NCI-H2196 treated with DMSO at 0.1 percent for 48 hours (cell line): ENCODE measurements around the gene YJU2.
A peak's percentile ranks its signal among the peaks of the same experiment; 100 is the strongest.
"Not testable (repeated sequence)": the region's sequence is repeated elsewhere in the genome, so short reads cannot be mapped to it uniquely, and the experiment has no call there.

Experiments
- DNase-seq: peaks from one replicate; lab custom pipeline; 2025; ENCODE audit not compliant: unreplicated experiment; lab: John Stamatoyannopoulos, UW

YJU2 gene

GRCh38 chr19:4228765-4229178 lies 18.1 kb upstream of the YJU2 start:
- no peak for DNase-seq

- DNase-seq, result no peak
Observed at GRCh38 chr19:4229179-4229931, 17.5 kb upstream of the YJU2 start, which contains the start of gene EBI3. Gene EBI3, plus strand, starts transcription at chr19:4229523. Its CDS starts 28 bp downstream, at chr19:4229551.

- DNase-seq, result not testable (repeated sequence)
Observed at GRCh38 chr19:4230237-4230636, 16.6 kb upstream of the YJU2 start.

DNA sequence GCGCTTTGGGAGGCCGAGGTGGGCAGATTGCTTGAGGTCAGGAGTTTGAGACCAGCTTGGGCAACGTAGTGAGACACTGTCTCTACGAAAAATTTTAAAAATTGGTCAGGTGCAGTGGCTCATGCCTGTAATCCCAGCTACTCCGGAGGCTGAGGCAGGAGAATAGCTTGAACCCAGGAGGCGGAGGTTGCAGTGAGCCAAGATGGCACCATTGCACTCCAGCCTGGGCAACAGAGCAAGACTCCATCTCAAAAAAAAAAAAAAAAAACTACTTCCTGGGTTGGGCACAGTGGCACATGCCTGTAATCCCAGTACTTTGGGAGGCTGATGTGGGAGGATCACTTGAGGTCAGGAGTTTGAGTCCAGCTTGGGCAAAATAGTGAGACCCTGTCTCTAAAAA lies 15.4 kb upstream of the YJU2 start:
- DNase-seq, result not testable (repeated sequence)

DNA sequence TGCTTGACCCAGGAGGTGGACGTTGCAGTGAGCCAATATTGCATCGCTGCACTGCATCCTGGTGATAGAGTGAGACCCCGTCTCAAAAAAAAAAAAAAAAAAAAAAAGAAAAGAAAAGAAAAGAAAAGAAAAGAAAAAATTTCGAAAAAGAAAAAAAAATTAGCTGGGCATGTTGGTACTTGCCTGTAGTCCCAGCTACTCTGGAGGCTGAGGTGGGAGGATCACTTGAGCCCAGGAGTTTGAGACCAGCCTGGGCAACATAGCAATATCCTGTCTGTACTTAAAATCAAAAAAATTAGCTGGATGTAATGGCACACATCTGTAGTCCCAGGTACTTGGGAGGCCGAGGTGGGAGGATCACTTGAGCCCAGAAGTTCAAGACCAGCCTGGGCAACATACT lies 14.7 kb upstream of the YJU2 start:
- not testable (repeated sequence) for DNase-seq

DNA sequence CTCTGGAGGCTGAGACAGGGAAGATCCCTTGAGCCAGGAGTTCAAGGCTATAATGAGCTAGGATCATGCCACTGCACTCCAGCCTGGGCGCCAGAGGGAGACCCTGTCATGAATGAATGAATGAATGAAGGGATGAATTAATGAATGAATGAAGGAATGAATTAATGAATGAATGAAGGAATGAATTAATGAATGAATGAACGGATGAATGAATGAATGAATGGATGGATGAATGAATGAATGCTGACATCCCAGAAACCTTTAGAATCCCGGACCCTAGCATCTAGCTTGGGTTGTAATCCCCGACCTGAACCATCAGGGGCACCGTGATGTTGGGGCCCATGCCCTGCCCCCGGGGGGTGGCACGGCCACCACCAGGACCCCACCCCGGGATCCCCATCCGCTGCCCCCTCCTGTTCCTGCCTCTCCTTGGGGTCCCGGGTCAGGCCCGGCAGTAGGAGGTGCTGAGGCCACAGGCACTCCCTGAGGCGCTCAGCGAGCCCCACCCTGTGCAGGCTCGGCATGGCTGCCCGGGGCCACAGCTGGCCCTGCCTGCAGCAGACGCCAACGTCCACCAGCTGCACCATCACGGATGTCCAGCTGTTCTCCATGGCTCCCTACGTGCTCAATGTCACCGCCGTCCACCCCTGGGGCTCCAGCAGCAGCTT lies 14.1 kb upstream of the YJU2 start:
- DNase-seq, result no peak

DNA sequence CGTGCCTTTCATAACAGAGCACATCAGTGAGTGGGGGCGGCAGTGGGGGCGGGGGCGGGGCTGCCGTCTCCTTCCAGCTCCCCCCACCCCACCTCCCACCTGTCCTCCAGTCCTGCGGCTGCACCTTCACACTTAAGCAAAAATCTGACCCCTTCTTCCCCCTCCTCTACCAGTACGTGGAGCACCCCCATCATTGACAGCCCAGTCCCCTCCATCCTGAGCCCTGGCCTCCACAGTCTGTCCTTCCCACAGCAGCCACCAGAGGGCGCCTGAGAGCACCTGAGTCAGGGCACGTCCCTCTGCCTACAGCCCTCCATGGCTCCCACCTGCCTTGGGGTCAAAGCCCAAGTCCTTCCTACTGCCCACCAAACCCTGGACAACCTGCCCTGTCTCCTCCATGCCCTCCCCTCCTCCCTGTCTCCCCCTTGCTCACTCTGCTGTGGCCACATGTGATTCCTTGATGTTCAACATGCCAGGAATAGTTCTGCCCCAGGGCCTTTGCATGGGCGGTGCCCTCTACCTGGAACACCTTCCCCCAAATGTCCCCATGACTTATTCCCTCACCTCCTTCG lies 13.5 kb upstream of the YJU2 start:
- no peak for DNase-seq

GRCh38 chr19:4234142-4234861 lies 12.6 kb upstream of the YJU2 start:
- DNase-seq, result peak; percentile 43

DNA sequence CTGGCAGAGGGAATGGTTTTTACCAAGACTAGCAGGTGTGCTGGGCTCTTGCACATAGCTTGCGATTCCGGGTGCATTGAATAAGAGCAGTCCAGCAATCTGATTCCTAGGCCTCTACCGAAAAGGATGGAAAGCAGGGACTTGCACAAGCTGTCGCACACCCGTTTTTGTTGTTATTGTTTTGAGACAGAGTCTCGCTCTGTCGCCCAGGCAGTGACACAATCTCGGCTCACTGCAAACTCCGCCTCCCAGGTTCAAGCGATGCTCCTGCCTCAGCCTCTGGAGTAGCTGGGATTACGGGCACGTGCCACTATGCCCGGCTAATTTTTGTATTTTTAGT lies 12.0 kb upstream of the YJU2 start:
- DNase-seq, result no peak

DNA sequence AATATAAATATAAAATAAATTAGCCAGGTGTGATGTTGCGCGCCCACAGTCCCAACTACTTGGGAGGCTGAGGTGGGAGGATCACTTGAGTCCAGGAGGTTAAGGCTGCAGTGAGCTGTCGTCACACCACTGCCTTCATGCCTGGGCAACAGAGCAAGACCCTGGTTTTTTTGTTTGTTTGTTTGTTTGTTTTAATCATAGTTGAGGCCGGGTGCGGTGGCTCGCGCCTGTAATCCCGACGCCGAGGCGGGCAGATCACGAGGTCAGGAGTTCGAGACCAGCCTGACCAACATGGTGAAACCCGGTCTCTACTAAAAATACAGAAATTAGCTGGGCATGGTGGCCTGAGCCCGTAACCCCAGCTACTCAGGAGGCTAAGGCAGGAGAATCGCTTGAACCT lies 9.4 kb upstream of the YJU2 start:
- not testable (repeated sequence) for DNase-seq

- no peak for DNase-seq
Observed at GRCh38 chr19:4238831-4239230, 8.0 kb upstream of the YJU2 start.

- no peak for DNase-seq
Observed at GRCh38 chr19:4241824-4242430, 5.0 kb upstream of the YJU2 start.

DNA sequence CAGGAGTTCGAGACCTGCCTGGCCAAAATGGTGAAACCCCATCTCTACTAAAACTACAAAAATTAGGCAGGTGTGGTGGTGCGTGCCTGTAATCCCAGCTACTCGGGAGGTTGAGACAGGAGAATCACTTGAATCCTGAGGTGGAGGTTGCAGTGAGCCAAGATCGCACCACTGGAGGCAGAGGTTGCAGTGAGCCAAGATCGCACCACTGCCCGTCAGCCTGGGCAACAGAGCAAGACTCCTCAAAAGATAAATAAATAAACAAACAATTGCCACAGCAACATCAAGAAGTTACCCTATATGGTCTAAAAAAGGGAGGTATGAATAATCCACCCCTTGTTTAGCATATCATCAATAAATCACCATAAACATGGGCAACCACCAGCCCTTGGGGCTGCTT lies 942 bp upstream of the YJU2 start:
- DNase-seq, result not testable (repeated sequence)

DNA sequence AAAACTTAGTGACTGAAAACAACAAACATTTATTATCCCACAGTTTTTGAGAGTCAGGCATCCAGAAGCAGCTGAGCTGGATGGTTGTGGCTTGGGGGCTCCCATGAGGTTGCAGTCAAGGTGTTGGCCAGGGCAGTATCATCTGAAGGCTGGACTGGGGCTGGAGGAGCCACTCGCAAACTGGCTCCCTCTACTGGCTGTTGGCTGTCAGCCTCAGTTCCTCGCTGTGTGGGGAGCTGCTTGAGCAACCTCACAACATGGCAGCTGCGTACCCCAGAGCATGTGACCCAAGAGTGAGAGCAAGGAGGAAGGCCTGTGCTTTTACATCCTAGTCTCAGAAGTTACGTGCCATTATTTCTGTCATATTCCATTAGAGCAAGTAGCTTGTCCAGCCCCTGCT lies 9.7 kb downstream of the YJU2 start:
- no peak for DNase-seq

DNA sequence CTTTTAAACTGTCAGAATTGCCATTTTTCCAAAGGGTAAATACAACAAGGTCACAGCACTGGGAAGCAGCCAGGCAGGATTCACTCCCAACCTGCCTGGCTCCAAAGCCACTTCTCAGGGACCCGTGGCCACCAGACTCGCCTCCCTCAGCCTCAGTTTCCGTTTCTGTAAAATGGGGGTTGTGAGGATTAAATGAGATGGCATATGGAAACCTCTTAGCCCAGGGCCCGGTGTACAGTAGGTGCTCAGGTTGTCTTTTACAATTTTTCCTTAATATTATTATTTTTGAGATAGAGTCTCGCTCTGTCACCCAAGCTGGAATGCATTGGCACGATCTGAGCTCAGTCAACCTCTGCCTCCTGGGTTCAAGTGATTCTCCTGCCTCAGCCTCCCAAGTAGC lies 10.1 kb downstream of the YJU2 start:
- no peak for DNase-seq

DNA sequence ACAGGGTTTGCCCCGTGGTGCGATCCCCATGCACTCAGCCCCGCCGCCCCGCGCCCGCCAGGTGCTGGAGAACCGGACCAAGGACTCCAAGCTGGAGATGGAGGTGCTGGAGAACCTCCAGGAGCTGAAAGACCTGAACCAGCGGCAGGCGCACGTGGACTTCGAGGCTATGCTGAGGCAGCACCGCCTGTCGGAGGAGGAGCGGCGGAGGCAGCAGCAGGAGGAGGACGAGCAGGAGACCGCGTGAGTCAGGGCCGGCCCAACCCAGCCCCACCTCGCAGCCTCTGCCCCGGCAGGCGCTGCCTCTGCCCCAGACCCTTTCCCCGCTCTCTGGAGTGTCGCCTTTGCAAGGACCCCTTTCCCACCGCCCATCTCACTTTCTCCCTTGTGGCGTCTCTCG lies 11.3 kb downstream of the YJU2 start:
- no peak for DNase-seq

GRCh38 chr19:4260613-4261191 lies 13.8 kb downstream of the YJU2 start:
- DNase-seq, result no peak

DNA sequence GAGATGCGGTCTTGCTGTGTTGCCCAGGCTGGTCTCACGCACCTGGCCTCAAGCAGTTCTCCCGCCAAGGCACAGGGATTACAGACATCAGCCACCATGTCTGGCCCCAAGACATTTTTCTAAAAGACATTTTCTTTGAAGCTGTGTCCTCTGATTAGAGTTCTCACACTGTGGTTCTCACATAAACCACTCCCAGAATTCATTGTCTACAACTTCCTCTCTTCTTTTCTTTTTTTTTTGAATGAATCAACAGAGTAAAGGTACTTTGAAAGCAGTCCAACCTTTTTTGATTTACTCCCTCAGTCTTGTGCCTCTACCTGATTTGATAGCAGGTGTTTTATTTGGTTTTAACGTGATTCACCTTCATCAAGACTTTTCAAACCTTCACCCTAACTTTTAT lies 17.9 kb downstream of the YJU2 start:
- DNase-seq, result no peak

DNA sequence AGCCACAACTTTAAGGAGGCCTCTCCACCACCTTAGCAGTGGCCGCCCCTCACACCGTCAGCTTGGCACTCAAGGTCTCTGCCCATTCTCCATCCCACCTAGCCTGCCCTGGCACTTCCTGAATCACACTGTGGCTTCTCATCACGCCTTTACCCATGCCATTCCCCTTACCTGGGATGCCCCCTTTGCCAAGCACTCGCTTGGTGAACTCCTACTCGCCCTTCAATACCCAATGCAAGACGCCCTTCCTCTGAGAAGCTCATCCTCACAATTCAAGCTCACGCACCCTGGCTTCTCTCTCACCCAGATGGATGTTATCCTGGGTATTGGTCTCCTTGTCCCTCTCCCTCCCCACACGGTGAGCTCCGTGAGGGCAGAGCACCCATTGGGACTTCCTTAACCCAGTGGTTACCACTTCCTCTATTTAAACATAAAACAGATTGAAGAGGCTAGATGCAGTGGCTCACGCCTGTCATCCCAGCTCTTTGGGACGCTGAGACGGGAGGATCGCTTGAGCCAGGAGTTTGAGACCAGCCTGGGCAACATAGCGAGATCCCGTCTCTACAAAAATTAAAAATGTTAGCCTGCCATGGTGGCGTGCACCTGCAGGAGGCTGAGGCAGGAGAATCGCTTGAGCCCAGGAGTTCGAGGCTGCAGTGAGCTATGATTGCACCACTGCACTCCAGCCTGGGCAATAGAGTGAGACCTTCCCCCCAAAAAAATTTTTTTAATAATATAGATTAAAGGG lies 19.5 kb downstream of the YJU2 start:
- DNase-seq, result no peak
